HG02588 (cell line): Measurements from ENCODE around the gene CAPS2.

Experiments
- ATAC-seq: cut with Tn5 transposase; IDR thresholded peaks from one replicate; pipeline ENCODE4 v1.9.1; 2021; ENCODE audit warnings: mild to moderate bottlenecking, moderate library complexity; ENCODE audit not compliant: unreplicated experiment

Gene CAPS2

GRCh38 chr12:75305412-75306332 is 24.5 kb downstream of the CAPS2 start:
- no peak for ATAC-seq

DNA sequence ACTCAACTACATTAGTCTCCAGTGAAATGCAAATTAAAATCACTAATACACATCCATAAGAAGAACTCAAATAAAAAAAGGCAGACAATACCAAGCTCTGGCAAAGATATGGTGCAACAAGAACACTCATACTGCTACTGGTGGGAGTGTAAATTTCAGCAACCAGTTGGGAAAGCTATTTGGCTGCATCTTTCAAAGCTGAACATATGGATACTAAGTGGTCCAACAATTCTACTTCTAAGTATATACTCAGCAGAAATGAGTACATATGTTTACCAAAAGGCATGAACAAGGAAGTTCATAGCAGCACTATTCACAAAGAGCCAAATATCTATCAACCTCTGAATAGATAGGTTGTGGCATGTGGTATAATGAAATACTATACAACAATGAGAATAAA is 27.3 kb downstream of the CAPS2 start:
- no peak for ATAC-seq

GRCh38 chr12:75302225-75302624 is 27.9 kb downstream of the CAPS2 start:
- no peak for ATAC-seq

- no peak for ATAC-seq
Measured at GRCh38 chr12:75294797-75295196, 35.3 kb downstream of the CAPS2 start.

DNA sequence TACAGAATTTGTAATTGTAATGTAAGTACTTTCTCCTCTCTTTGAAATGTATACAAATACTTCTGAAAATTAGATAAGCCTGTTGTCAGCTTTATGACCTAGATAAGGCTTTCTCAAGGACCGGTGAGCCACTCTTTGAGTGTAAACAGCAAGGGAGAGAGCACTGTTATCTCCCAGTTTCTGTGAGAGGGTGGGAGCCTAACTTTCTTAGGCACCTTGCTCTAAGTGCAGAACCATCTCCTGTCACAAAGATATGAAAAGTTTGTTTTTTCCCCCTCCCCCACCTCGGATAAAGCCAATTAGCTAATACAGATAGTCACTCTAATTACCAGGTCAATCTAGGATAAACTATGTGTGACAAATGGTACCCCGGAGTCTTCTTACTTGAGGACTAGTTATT is 35.8 kb downstream of the CAPS2 start:
- ATAC-seq, result no peak

GRCh38 chr12:75291014-75291413 is 39.1 kb downstream of the CAPS2 start:
- ATAC-seq, result no peak

DNA sequence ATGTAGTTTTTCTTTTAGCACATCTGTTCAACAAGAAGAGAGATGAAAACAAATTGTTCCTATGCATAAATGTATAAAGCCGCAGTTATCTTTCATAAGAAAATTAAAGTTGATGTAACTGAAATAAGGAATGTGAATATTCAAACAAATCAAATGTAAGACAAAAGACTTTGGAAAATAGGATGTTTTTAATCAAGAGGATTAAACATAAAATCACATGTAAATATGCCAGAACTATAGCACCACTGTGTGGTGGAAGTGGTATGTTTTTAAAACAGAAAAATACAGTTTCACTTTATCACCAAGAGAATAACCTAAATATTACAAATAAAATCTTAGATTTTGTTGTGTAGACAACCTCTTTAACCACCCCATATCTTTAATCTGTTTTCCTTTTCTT is 40.4 kb downstream of the CAPS2 start:
- ATAC-seq, result no peak

- no peak for ATAC-seq
Measured at GRCh38 chr12:75288860-75289259, 41.3 kb downstream of the CAPS2 start.

DNA sequence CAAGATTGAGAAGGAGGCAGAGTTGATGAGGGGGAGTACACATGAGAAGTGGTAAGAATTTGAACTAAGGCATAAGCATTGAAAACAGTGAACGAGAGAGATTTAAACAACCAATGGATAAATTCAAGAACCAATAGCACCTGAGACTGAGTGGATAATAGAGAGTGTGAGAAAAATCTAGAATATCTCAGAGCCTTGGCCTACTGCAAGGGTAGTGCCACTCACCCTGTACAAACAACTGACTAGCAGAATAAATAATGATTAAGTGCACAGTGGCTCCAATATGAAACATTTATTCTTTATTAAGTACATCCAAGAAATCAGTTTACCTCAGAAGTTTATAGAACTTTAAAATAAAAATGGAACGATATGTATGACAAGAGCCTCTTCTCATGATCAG is 54.4 kb downstream of the CAPS2 start:
- no peak for ATAC-seq

- no peak for ATAC-seq
Measured at GRCh38 chr12:75271576-75271975, 58.5 kb downstream of the CAPS2 start.

GRCh38 chr12:75270157-75270556 is 60.0 kb downstream of the CAPS2 start:
- ATAC-seq, result no peak

DNA sequence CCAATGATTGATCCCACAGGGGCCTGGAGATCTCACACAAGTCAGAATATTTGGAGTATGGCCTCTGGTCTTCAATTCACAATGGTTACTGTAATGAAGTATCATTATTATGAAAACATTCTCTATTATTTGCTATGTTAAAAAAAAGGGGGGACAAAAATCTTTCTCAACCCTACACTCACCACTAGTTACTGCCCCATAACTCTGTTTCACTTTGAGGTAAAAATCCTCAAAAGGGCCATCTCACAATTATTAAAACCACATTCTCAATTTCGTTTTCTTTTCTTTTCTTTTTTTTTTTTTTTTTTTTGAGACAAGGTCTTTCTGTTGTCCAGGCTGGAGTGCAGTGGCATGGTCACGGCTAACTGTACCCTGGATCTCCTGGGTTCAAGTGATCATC is 60.9 kb downstream of the CAPS2 start:
- ATAC-seq, result no peak

- no peak for ATAC-seq
Measured at GRCh38 chr12:75260316-75260715, 69.8 kb downstream of the CAPS2 start.

DNA sequence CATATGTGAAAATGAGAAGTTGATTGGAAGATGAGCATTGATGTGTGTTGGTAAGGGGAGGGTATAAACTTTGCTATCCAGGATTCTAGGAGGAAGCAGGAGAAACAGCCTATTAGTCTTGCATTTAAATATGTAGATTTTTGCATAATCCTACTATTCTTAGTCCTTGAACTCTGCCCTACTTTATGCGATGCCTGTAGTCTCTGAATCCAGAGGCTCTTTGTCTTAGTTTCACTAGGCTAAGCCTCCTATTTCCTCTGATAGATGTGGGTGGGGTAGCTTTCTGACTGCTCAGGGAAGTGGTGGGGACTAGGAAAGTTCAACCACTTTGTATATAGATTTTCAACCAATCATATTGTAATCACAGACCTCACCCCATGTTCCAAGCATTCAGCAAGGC is 71.0 kb downstream of the CAPS2 start:
- ATAC-seq, result no peak

GRCh38 chr12:75257510-75257909 is 72.6 kb downstream of the CAPS2 start:
- ATAC-seq, result no peak

GRCh38 chr12:75245108-75245507 is 85.0 kb downstream of the CAPS2 start:
- no peak for ATAC-seq

- ATAC-seq, result peak; percentile 70
Measured at GRCh38 chr12:75239987-75240386, 90.1 kb downstream of the CAPS2 start.

GRCh38 chr12:75236206-75236605 is 93.9 kb downstream of the CAPS2 start:
- ATAC-seq, result no peak

GRCh38 chr12:75227132-75227531 is 103.0 kb downstream of the CAPS2 start:
- no peak for ATAC-seq
